Measurements from ENCODE around the gene PRKAR2A.
"Not testable (repeated sequence)": the region's sequence is repeated elsewhere in the genome, so short reads cannot be mapped to it uniquely, and the experiment has no call there.

PRKAR2A gene

GRCh38 chr3:48770192-48770502, 77.5 kb downstream of the PRKAR2A start:
- DNase-seq = no peak

GRCh38 chr3:48765376-48765775, 82.3 kb downstream of the PRKAR2A start:
- no peak for DNase-seq

GRCh38 chr3:48762816-48763215, 84.9 kb downstream of the PRKAR2A start:
- no peak for DNase-seq

- not testable (repeated sequence) for DNase-seq
These were observed 87.6 kb downstream of the PRKAR2A start for GRCh38 chr3:48759991-48760540.

GRCh38 chr3:48759531-48759930, 88.1 kb downstream of the PRKAR2A start:
- not testable (repeated sequence) for DNase-seq

- DNase-seq = no peak
These were observed 88.6 kb downstream of the PRKAR2A start for GRCh38 chr3:48759071-48759470.

GRCh38 chr3:48756640-48757039, 91.0 kb downstream of the PRKAR2A start:
- DNase-seq = peak; percentile 43

- no peak for DNase-seq
These were observed 96.8 kb downstream of the PRKAR2A start for GRCh38 chr3:48750856-48751255.

- no peak for DNase-seq
These were observed 98.9 kb downstream of the PRKAR2A start for GRCh38 chr3:48748754-48749153.

GRCh38 chr3:48747706-48748105, 100.0 kb downstream of the PRKAR2A start:
- DNase-seq = no peak

GRCh38 chr3:48747015-48747615, 100.6 kb downstream of the PRKAR2A start:
- no peak for DNase-seq

- no peak for DNase-seq
These were observed 103.9 kb downstream of the PRKAR2A start for GRCh38 chr3:48743773-48744172.

- DNase-seq = not testable (repeated sequence)
These were observed 106.4 kb downstream of the PRKAR2A start for GRCh38 chr3:48741226-48741625.

- DNase-seq = peak; percentile 63
These were observed 107.5 kb downstream of the PRKAR2A start for GRCh38 chr3:48739955-48740823.

GRCh38 chr3:48739617-48739954, 108.1 kb downstream of the PRKAR2A start:
- DNase-seq = no peak

GRCh38 chr3:48738926-48739616, 108.6 kb downstream of the PRKAR2A start:
- no peak for DNase-seq

- DNase-seq = no peak
These were observed 109.5 kb downstream of the PRKAR2A start for GRCh38 chr3:48738144-48738536.

GRCh38 chr3:48735075-48735767, 112.5 kb downstream of the PRKAR2A start:
- not testable (repeated sequence) for DNase-seq

GRCh38 chr3:48734541-48734940, 113.1 kb downstream of the PRKAR2A start:
- not testable (repeated sequence) for DNase-seq

- not testable (repeated sequence) for DNase-seq
These were observed 113.7 kb downstream of the PRKAR2A start for GRCh38 chr3:48733752-48734518.

- DNase-seq = no peak
These were observed 120.2 kb downstream of the PRKAR2A start for GRCh38 chr3:48727511-48727910.

GRCh38 chr3:48725185-48725855, 122.4 kb downstream of the PRKAR2A start:
- DNase-seq = not testable (repeated sequence)
